Esophagus muscularis mucosa (tissue), 4 donors: ENCODE measurements around the gene FAM3C. TPM values are rescaled to one million over a fixed set of nuclear protein-coding genes. Genes with fewer than 3 reads are reported as not detected.

Source experiments
- DNase-seq: peaks from one replicate; pipeline ENCODE4 v3.0.0-alpha.2; 2017; ENCODE audit errors: extremely low spot score
- H3K27ac ChIP-seq, 4 donors: fragments of 200-600 bp; sonication (generic); replicated peaks in 1 of 4; 1 replicate in 3 of 4; 2 replicates in 1 of 4; pipeline ENCODE4 v1.5.1; 2016 to 2019; ENCODE audit warnings: mild to moderate bottlenecking in 1 of 4
- H3K27me3 ChIP-seq, 4 donors: fragments of 200-600 bp; sonication (generic); one replicate each; pipeline versions ENCODE4 v1.5.1 to v1.6.0; 2016 to 2019
- H3K36me3 ChIP-seq, 4 donors: fragments of 200-600 bp; sonication (generic); one replicate each; pipeline ENCODE4 v1.5.1; 2016 to 2019
- H3K4me1 ChIP-seq, 4 donors: fragments of 200-600 bp; sonication (generic); one replicate each; pipeline ENCODE4 v1.5.1; 2016 to 2019
- H3K4me3 ChIP-seq, 4 donors: fragments of 200-600 bp; sonication (generic); 1 replicate in 2 of 4; 2 replicates in 2 of 4; pipeline ENCODE4 v1.5.1; 2016 to 2019; ENCODE audit warnings: mild to moderate bottlenecking in 4 of 4, moderate library complexity in 1 of 4
- H3K9me3 ChIP-seq, 4 donors: fragments of 200-600 bp; sonication (generic); 1 replicate in 3 of 4; 2 replicates in 1 of 4; pipeline ENCODE4 v1.5.1; 2016 to 2019
- CTCF ChIP-seq, 3 experiments: fragments of 200-600 bp in 2 of 3; fragments of 450-650 bp in 1 of 3; sonication (generic) in 2 of 3; IDR thresholded peaks; one replicate each; pipeline ENCODE4 v1.5.1; 2017 to 2019; ENCODE audit warnings: antibody characterized with exemption in 3 of 3, mild to moderate bottlenecking in 2 of 3, moderate library complexity in 1 of 3
- EP300 ChIP-seq: sonication (generic); formaldehyde crosslinking; IDR thresholded peaks from one replicate; pipeline ENCODE4 v1.6.1; 2017; ENCODE audit warnings: antibody characterized with exemption
- POLR2A ChIP-seq: fragments of 450-650 bp; IDR thresholded peaks from one replicate; pipeline ENCODE4 v1.6.1; 2017; ENCODE audit warnings: antibody characterized with exemption, moderate library complexity, mild to moderate bottlenecking, low read depth
- POLR2AphosphoS5 ChIP-seq, 2 donors: sonication (generic); formaldehyde crosslinking; IDR thresholded peaks; one replicate each; pipeline ENCODE4 v1.6.1; 2017; ENCODE audit warnings: antibody characterized with exemption in 2 of 2
- WGBS: methylation state at CpG from one replicate; pipeline ENCODE4 v1.1.5; 2018; 5-methylcytosine and 5-hydroxymethylcytosine counted together
- intact Hi-C: fragments of 100-400 bp; cut with DNase I; formaldehyde crosslinking; loops from one replicate; pipeline ENCODE4 v1.15.1; 2023
- total RNA-seq, 4 donors: library from RNA; depleted of rRNA; stranded (reverse); fragments of >200 nt; gene quantifications; one replicate each; pipeline versions ENCODE4 v1.1.0 to v1.2.1, GENCODE V29; 2016

FAM3C gene
- total RNA-seq, 4 donors from 2014 or later, result 26.6 to 41.9 (median 30.7) TPM

- no peak for DNase-seq
- Histone ChIP-seq H3K27ac (no peak overlapping the region), H3K4me3 (no peak overlapping the region), H3K9me3 (no peaks in the 10 kb centered on the region), H3K27me3 (no peaks in the 10 kb centered on the region), H3K36me3 (no peaks in the 10 kb centered on the region), H3K4me1 (peaks cover 9 to 42% (median 33%) of the 10 kb centered on the region in 4 donors)
- TF ChIP-seq POLR2A, result no peak
- TF ChIP-seq CTCF (IDR thresholded peaks at IDR 0.05), result no peak
- no peak for TF ChIP-seq POLR2AphosphoS5 (IDR thresholded peaks at IDR 0.05)
- no peak for TF ChIP-seq EP300
- 59% methylated on average over 2 of the region's 2 CpGs for WGBS
- intact Hi-C loops, result no loop called here
These were observed 5.5 kb downstream of the FAM3C start for GRCh38 chr7:121390617-121391016.

DNA sequence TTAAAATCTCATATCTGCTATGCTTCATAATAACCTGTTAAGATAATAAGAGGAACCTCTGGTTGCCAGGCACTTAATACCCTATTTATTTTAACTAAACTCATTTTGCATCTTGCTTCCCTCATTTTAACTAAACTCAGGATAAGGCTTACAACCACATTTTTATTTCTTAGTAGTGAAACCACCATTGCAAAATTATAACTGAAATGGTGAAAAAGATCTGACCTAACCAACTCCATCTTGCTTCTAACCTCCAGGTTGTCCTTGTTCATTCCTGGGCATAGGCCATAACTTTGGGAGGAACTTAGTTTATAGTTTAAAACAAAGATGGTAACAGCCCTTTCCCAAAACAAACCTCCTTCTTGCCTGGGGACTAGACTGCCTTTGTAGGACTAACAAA lies 6.0 kb downstream of the FAM3C start:
- H3K9me3 ChIP-seq, result no peaks in the 10 kb centered on the region
- TF ChIP-seq EP300, result no peak
- TF ChIP-seq CTCF (IDR thresholded peaks at IDR 0.05), result no peak
- TF ChIP-seq POLR2A, result no peak
- no peak for TF ChIP-seq POLR2AphosphoS5 (IDR thresholded peaks at IDR 0.05)
- H3K4me3 ChIP-seq, result no peak overlapping the region
- peaks cover 12 to 44% (median 36%) of the 10 kb centered on the region in 4 donors for H3K4me1 ChIP-seq
- no peak overlapping the region for H3K27ac ChIP-seq
- no peak for DNase-seq
- no peaks in the 10 kb centered on the region for H3K27me3 ChIP-seq
- no peaks in the 10 kb centered on the region for H3K36me3 ChIP-seq
- intact Hi-C loops, result no loop called here

- no peaks in the 10 kb centered on the region for H3K9me3 ChIP-seq
- peaks cover 9 to 43% (median 34%) of the 10 kb centered on the region in 4 donors for H3K4me1 ChIP-seq
- H3K36me3 ChIP-seq, result no peaks in the 10 kb centered on the region
- DNase-seq, result no peak
- no peak overlapping the region for H3K27ac ChIP-seq
- no peaks in the 10 kb centered on the region for H3K27me3 ChIP-seq
- intact Hi-C loops, result no loop called here
- 93% methylated on average over 1 of the region's 1 CpG for WGBS
- H3K4me3 ChIP-seq, result no peak overlapping the region
- no peak for TF ChIP-seq EP300
- no peak for TF ChIP-seq POLR2A
- no peak for TF ChIP-seq CTCF (IDR thresholded peaks at IDR 0.05)
- no peak for TF ChIP-seq POLR2AphosphoS5 (IDR thresholded peaks at IDR 0.05)
These were observed 7.2 kb downstream of the FAM3C start for GRCh38 chr7:121388950-121389349.

DNA sequence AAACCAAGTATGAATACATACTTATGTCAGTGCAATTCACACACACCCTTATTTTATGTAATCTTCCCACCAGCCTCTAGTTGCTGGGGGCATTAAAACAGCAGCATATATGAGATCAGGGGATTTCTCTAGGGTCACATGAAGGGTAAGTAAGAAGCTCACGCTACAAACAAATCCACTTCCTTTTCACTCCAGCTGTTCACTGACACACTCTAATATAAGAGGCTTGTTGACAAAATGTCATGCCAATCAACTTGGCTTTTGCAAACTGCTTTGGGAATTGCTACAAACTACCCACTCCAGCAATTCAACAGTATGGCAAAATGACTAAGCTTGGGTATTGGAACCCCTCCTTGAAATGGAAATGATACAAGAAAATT lies 10.3 kb downstream of the FAM3C start:
- H3K36me3 ChIP-seq, result no peaks in the 10 kb centered on the region
- WGBS, result 50% methylated on average over 1 of the region's 1 CpG
- intact Hi-C loops, result loop anchor here (1.0 kb wide), 1 partner anchor 10 kb away; no protein-coding TSS in a partner anchor
- no peaks in the 10 kb centered on the region for H3K27me3 ChIP-seq
- no peak for DNase-seq
- H3K4me3 ChIP-seq, result no peak overlapping the region
- TF ChIP-seq POLR2AphosphoS5 (IDR thresholded peaks at IDR 0.05) (no peak), CTCF (IDR thresholded peaks at IDR 0.05) (no peak), EP300 (no peak), POLR2A (no peak)
- H3K9me3 ChIP-seq, result no peaks in the 10 kb centered on the region
- no peak overlapping the region for H3K27ac ChIP-seq
- peaks cover 17 to 42% (median 37%) of the 10 kb centered on the region in 4 donors for H3K4me1 ChIP-seq
